Measurements from ENCODE around the gene FBXO24. TPM values are rescaled to one million over a fixed set of nuclear protein-coding genes. Genes with fewer than 3 reads are reported as not detected.

Gene FBXO24
- total and polyA plus RNA-seq, 9 of the 15 experiments (the other 6 are each of a cell fraction or from before 2014, with no cell fraction given): 0.17 to 0.95 (median 0.50) TPM

- TF ChIP-seq SUPT5H (IDR thresholded peaks at IDR 0.05): peak; percentile 99
- TF ChIP-seq CHD1 (IDR thresholded peaks at IDR 0.05; ENCODE audit: low read length): peak; percentile 99
- 0 out of 2 replicates have a peak, but pooled peaks have one; percentile 31 for TF ChIP-seq GABPB2 (CRISPR knock-in tag; conservative IDR thresholded peaks at IDR 0.05)
- TF ChIP-seq ZNF668 (CRISPR knock-in tag; IDR thresholded peaks at IDR 0.05): no peak
- 0 out of 2 replicates have a peak, but pooled peaks have one; percentile 25 for TF ChIP-seq FOXP4 (CRISPR knock-in tag; IDR thresholded peaks at IDR 0.05; ENCODE audit: borderline replicate concordance)
- TF ChIP-seq ZNF212 (CRISPR knock-in tag; IDR thresholded peaks at IDR 0.05): no peak
- no peak for TF ChIP-seq RFX7 (CRISPR knock-in tag; IDR thresholded peaks at IDR 0.05)
- no peak for TF ChIP-seq MED1 (CRISPR knock-in tag; IDR thresholded peaks at IDR 0.05; ENCODE audit: borderline replicate concordance)
- no peak for TF ChIP-seq NFYB (IDR thresholded peaks at IDR 0.05; ENCODE audit: extremely low read depth, insufficient read length)
- TF ChIP-seq TRIM28 (IDR thresholded peaks at IDR 0.05): no peak
- peak; percentile 95 for TF ChIP-seq TAF7 (tag; IDR thresholded peaks at IDR 0.05)
- no peak for TF ChIP-seq CBFB (CRISPR knock-in tag; IDR thresholded peaks at IDR 0.05)
- TF ChIP-seq MLX (CRISPR knock-in tag; conservative IDR thresholded peaks at IDR 0.05): peak; percentile 71 to 82; a peak in 1 of 4 replicates
- TF ChIP-seq MEF2A (IDR thresholded peaks at IDR 0.05; ENCODE audit: control insufficient read depth, low read depth, low read length): no peak
- TF ChIP-seq ZSCAN29 (IDR thresholded peaks at IDR 0.05): no peak
- TF ChIP-seq ZNF57 (CRISPR knock-in tag; IDR thresholded peaks at IDR 0.05): no peak
- TF ChIP-seq THRA (IDR thresholded peaks at IDR 0.05): no peak
- no peak for TF ChIP-seq ZNF507 (tag; conservative IDR thresholded peaks at IDR 0.05)
- TF ChIP-seq TBP (optimal IDR thresholded peaks at IDR 0.05; ENCODE audit: low read depth, low read length): peak; percentile 95
- TF ChIP-seq JUND (IDR thresholded peaks at IDR 0.05; ENCODE audit: borderline replicate concordance, low read depth, low read length): no peak; the same call in 1 of the 2 replicates
- TF ChIP-seq JUND (tag; IDR thresholded peaks at IDR 0.05; ENCODE audit: borderline replicate concordance, low read depth, low read length): peak; percentile 65; the same call in 1 of the 3 replicates
- peak; percentile 98 for TF ChIP-seq ZFX (CRISPR knock-in tag; IDR thresholded peaks at IDR 0.05)
- no peak for TF ChIP-seq TCF3 (CRISPR knock-in tag; IDR thresholded peaks at IDR 0.05)
- peak; percentile 73 for TF ChIP-seq PHF20 (IDR thresholded peaks at IDR 0.05; ENCODE audit: partially characterized antibody)
- no peak for TF ChIP-seq SRSF9 (IDR thresholded peaks at IDR 0.05; ENCODE audit: borderline replicate concordance, low read depth, low read length)
- TF ChIP-seq NCOA4 (IDR thresholded peaks at IDR 0.05; ENCODE audit: partially characterized antibody): no peak
- no peak for TF ChIP-seq TCF7L2 (IDR thresholded peaks at IDR 0.05; ENCODE audit: low read depth, low read length)
Measured at GRCh38 chr7:100585511-100586265, 440 bp upstream of the FBXO24 start, which contains the start of gene LRCH4 (continued).
